Measurements from ENCODE around the gene NPC1.
"Not testable (repeated sequence)": the region's sequence is repeated elsewhere in the genome, so short reads cannot be mapped to it uniquely, and the experiment has no call there.

The NPC1 gene

DNA sequence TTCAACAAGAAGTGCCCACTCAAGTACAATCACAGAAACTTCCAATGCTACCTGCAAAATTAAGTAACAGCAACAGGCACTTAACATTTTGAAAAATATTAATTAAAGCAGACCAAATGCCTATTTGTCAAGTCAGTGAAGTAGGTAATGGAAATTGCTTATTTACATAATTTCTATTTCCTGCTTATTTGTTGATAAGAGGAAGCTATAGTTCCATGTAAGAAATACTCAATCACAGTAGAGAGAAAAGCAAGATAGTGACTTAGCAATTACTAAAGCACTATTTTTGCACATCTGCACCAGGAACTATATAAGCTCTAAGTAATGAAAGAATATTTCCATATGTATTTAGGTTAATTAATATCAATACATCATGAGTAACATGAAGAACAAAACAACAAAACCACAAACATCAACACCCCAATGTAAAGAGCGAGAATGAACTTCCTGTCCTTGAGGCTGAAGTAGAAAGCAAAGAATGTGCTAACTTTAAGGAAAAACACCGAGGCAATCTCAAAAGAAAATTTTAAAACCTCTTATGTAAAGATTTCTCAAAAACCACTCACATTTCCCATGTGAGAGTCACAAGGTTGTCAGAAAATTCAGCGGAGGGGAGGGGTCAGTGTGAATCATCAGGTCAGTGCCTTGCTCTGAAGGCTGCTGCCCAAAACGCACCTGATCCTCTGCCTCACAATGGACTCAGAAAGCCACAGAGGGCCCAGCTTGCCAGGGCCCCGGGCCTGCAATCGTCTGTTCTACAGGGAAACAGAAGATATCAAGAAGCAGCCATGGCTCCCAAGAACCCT lies 12.5 kb downstream of the NPC1 start:
- peak; percentile 10 for DNase-seq

DNA sequence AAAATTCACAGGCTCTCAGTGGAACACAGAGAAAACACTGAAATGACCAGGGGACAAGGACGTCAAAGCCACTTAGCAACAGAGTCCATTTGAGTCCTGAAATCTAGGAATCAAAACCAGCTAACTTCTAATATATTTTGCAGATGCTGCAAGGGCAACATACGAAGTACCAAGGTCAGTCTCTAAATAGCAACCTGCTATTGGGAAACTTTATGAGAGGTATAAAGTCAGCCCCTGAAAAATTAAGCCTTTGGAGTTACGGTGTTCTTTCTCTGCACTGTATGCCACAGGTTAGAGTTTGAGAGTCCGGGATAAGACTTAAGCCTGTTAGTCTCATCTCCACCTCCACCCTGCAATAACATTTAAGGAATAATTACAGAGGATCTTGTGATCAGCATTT lies 13.3 kb downstream of the NPC1 start:
- no peak for DNase-seq

GRCh38 chr18:23572570-23572969 lies 13.7 kb downstream of the NPC1 start:
- DNase-seq: no peak

GRCh38 chr18:23572012-23572411 lies 14.3 kb downstream of the NPC1 start:
- no peak for DNase-seq

DNA sequence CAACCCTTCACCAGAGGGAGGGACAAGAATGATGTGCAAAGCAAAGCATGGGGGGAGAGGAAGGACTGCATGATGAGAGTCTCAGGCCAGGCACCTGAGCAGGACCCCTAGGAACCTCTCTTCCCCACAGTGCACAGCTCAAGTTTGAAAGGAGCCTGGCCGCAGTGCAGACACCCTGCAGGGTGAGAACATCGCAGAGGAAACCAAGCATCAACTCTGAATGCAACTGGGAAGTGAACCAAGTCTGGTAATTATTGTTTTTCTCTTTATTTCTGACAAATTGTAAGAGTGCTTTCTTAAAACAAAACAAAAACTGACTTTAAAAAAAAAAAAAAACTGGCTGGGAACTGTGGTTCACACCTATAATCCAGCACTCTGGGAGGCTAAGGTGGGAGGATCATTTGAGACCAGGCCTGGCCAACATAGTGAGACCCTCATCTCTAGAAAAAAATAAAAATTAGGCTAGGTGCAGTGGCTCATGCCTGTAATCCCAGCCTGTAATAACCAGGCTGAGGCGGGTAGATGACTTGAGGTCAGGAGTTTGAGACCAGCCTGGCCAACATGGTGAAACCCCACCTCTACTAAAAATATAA lies 15.3 kb downstream of the NPC1 start:
- DNase-seq: no peak

DNA sequence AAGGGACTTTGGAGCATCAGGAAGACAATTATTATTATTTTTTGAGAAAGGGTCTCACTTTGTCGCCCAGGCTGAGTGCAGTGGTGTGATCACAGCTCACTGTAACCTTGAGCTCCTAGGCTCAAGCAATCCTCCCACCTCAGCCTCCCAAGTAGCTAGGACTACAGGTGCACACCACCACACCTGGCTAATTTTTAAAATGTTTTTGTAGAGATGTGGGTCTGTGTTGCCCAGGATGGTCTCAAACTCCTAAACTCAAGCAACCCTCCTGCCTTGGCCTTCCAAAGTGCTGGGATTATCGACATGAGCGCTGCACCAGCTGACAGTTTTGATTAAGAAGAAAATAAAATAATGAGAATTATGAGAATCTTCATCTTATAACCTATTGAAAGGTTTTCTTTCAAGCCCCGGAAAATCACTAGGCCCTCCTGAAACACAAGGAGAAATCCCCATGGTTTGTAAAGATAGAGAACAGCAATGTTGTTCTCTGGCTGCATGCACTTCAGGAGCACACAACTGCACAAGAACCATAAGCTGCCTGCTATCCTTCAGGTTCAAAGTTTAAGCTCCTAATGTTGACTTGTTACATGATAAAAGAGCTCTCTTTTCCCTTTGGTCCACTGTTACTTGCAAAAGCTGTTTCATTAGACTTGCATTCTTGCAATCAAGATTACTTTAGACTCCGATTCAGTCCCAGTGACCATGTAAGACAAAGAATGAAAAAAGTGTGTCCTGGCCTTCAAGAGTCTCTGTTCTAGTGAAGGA lies 16.8 kb downstream of the NPC1 start:
- no peak for DNase-seq

- no peak for DNase-seq
These were observed 17.8 kb downstream of the NPC1 start for GRCh38 chr18:23568281-23569138.

GRCh38 chr18:23567671-23568070 lies 18.6 kb downstream of the NPC1 start:
- no peak for DNase-seq

DNA sequence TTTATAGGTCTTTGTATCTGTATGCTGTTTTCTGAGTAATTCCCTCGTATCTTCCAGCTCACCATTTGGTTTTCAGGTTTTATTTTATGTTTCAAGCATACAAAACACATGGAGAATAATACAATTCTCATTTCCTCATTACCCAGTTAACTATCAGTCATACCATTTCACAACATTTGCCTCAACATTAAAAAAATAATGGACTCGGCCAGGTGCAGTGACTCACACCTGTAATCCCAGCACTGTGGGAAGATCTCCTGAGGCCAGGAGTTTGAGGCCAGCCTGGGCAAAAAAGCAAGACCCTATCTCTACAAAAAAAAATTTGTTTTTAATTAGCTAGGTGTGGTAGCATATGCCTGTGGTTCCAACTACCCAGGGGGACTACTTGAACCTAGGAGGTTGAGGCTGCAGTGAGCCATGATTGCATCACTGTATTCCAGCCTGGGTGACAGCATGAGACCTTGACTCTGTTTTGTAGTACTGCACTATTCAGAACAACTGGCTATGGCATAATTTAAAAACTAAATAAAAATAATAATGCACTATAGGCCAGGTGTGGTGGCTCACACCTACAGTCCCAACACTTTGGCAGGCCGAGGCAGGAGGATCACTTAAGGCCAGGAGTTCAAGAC lies 20.3 kb downstream of the NPC1 start:
- DNase-seq: no peak

DNA sequence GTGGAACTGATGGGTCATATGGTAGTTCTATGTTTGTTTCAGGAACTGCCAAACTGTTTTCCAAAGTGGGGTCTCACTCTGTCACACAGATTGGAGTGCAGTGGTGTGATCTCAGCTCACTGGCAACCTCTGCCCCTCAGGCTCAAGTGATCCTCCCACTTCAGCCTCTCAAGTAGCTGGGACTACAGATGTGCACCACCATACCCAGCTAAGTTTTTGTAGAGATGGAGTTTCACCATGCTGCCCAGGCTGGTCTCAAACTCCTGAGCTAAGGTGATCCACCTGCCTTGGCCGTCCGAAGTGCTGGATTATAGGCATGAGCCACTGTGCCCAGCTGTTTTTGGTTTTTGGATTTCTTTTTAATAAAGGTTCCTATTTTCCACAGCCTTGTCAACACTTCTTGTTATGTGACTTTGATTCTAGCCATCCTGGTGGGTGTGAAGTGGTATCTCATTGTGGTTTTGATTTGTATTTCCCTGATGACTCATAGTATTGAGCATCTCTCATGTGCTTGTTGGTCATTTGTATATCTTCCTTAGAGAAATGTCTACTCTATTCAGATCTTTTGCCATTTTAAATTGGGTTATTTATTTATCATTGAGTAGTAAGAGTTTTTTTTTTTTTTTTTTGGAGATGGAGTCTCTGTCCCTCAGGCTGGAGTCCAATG lies 22.8 kb downstream of the NPC1 start:
- no peak for DNase-seq

DNA sequence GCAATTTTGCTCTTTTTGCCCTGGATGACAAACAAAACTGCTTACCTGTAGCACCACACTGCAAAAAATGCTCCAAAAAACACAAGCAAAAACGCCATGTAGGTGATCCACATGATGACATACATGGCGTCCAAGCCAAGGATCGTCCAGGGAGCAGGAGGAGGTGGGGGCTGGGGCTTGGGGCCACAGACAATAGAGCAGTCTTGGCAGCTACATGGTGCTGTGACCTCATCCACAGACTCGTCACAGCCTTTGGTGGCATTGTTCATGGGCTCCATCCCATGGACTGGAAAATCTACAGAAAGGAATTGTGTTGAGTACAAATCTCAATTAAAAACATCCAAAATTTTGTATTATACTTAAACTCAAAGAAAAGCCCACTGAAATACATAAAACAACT lies 26.1 kb downstream of the NPC1 start:
- DNase-seq: no peak

GRCh38 chr18:23557511-23557910 lies 28.8 kb downstream of the NPC1 start:
- not testable (repeated sequence) for DNase-seq

DNA sequence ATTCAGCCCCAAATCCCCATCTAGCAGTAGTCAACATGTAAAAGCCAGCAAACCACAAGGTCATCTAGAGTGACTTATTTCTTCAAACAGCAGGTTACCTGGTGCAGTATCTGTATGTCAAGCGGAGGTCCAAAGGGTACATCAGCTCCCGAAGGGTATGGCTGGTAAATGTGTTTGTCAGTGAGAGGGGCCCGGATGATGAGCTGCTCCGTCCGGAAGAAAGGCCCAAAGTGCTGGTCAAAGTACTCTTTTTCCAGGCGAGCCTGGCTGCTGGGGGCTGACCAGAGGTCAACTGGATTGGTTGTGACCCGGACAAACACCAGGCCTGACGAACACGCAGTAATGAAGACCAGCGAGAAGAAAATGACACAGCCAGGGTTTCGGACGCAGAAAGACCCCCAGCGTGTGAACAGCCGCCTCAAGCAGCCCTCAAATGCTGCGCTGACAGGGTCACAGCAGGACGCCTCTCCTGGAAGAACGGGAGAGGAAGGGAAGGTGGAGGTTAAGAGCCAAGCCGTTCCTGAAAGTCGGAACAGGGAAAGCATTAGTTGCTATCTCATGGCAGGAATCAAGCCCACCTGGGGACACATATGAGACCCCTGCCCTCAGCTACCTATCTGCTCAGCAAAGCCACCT lies 30.0 kb downstream of the NPC1 start:
- no peak for DNase-seq

GRCh38 chr18:23553887-23554286 lies 32.4 kb downstream of the NPC1 start:
- no peak for DNase-seq

GRCh38 chr18:23552505-23552904 lies 33.8 kb downstream of the NPC1 start:
- no peak for DNase-seq

- DNase-seq: no peak
These were observed 34.3 kb downstream of the NPC1 start for GRCh38 chr18:23551978-23552377.

GRCh38 chr18:23550898-23551297 lies 35.4 kb downstream of the NPC1 start:
- no peak for DNase-seq

DNA sequence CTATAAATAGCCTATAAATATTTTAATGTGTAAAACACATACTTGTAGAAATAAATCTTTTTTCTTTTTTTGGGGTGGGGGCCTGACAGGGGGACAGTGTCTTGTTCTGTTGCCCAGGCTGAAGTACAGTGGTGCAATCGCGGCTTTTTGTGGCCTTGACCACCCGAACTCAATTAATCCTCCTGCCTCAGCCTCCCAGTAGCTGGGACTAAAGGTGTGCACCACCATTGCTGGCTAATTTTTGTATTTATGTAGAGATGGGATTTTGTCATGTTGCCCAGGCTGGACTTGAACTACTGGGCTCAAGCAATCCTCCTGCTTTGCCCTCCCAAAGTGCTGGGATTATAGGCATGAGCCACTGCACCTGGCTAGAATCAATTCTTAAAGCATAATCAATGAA lies 37.6 kb downstream of the NPC1 start:
- DNase-seq: no peak

DNA sequence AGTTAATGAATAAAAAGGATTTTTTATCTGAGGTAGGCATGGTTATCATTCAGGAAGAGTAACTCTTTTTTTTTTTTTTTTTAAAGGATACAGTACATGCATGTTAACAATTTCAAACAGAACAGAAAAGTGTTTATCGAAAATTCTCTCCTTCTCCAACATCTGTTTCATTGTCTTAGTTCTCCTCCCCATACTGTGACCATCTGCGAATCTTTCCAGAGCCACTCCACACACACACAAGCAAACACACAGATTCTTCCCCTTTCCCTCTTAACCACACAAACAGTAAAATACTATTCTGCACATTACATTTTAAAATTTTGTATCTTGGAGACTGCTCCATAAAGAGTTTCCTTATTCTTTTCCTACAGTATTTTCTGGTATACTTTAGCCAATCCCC lies 38.0 kb downstream of the NPC1 start:
- DNase-seq: no peak

GRCh38 chr18:23547846-23548245 lies 38.5 kb downstream of the NPC1 start:
- DNase-seq: no peak

DNA sequence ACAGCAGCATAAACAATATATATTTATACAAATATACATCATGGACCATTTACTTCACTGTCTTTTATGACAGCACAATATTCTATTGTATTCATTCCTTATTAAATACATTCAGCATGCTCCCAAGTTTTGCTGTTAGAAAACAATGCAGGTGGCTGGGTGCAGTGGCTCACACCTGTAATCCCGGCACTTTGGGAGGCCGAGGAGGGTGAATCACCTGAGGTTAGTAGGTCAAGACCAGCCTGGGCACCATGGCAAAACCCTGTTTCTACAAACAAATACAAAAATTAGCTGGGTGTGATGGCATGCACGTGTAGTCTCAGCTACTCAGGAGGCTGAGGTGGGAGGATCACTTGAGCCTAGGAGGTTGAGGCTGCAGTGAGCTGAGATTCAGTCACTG lies 39.0 kb downstream of the NPC1 start:
- DNase-seq: no peak

All from T-helper 9 cell (primary cell).